ENCODE data around the gene HBM.
A peak's percentile ranks its signal among the peaks of the same experiment; 100 is the strongest.

The HBM gene

GRCh38 chr16:185691-186090 is 19.9 kb downstream of the HBM start:
- Histone ChIP-seq H4K20me1 (ENCODE audit: control insufficient read depth, insufficient read depth, low read depth, low read length) (no peaks in the 10 kb centered on the region), H3K4me2 (ENCODE audit: low read length) (no peak overlapping the region), H3F3A (ENCODE audit: control insufficient read depth, insufficient read depth) (peaks cover 11% of the 10 kb centered on the region), H3K36me3 (ENCODE audit: control insufficient read depth, low read length) (peaks cover 31% of the 10 kb centered on the region), H3K4me3 (ENCODE audit: low read length) (no peak overlapping the region), H3K9me3 (ENCODE audit: control insufficient read depth, insufficient read depth, low read length) (no peaks in the 10 kb centered on the region), H3K27ac (ENCODE audit: low read depth, low read length) (no peak overlapping the region), H3K27me3 (ENCODE audit: control insufficient read depth, low read length) (no peaks in the 10 kb centered on the region), H3K79me2 (ENCODE audit: control insufficient read depth, low read length) (no peaks in the 10 kb centered on the region), H3K4me1 (ENCODE audit: control insufficient read depth, low read length) (peaks cover 10% of the 10 kb centered on the region), H3K9me2 (replicated peaks; ENCODE audit: control insufficient read depth, low read length) (no peaks in the 10 kb centered on the region)
- no peak for TF ChIP-seq EZH2phosphoT487 (IDR thresholded peaks at IDR 0.05; ENCODE audit: borderline replicate concordance, low read length)

GRCh38 chr16:187330-187729 is 21.6 kb downstream of the HBM start:
- H3K4me2 ChIP-seq (ENCODE audit: low read length), result no peak overlapping the region
- no peak for TF ChIP-seq CTCF (IDR thresholded peaks at IDR 0.05; ENCODE audit: low read depth, low read length, poor library complexity, severe bottlenecking)
- H3K4me3 ChIP-seq (ENCODE audit: low read length), result no peak overlapping the region
- peaks cover 11% of the 10 kb centered on the region for H3F3A ChIP-seq (ENCODE audit: control insufficient read depth, insufficient read depth)
- H3K9me3 ChIP-seq (ENCODE audit: control insufficient read depth, insufficient read depth, low read length), result no peaks in the 10 kb centered on the region
- no peaks in the 10 kb centered on the region for H3K79me2 ChIP-seq (ENCODE audit: control insufficient read depth, low read length)
- H3K27ac ChIP-seq (ENCODE audit: low read depth, low read length), result no peak overlapping the region
- no peaks in the 10 kb centered on the region for H3K9me2 ChIP-seq (replicated peaks; ENCODE audit: control insufficient read depth, low read length)
- H3K27me3 ChIP-seq (ENCODE audit: control insufficient read depth, low read length), result no peaks in the 10 kb centered on the region
- no peaks in the 10 kb centered on the region for H3K4me1 ChIP-seq (ENCODE audit: control insufficient read depth, low read length)
- no peaks in the 10 kb centered on the region for H4K20me1 ChIP-seq (ENCODE audit: control insufficient read depth, insufficient read depth, low read depth, low read length)
- H3K36me3 ChIP-seq (ENCODE audit: control insufficient read depth, low read length), result peaks cover 45% of the 10 kb centered on the region

GRCh38 chr16:188674-189073 is 22.9 kb downstream of the HBM start:
- peak; percentile 57 for TF ChIP-seq CTCF (IDR thresholded peaks at IDR 0.05; ENCODE audit: low read depth, low read length, poor library complexity, severe bottlenecking)
- TF ChIP-seq EZH2phosphoT487 (IDR thresholded peaks at IDR 0.05; ENCODE audit: borderline replicate concordance, low read length), result no peak
- H3K36me3 ChIP-seq (ENCODE audit: control insufficient read depth, low read length), result peaks cover 57% of the 10 kb centered on the region
- H4K20me1 ChIP-seq (ENCODE audit: control insufficient read depth, insufficient read depth, low read depth, low read length), result no peaks in the 10 kb centered on the region

GRCh38 chr16:189604-190186 is 23.9 kb downstream of the HBM start:
- no peaks in the 10 kb centered on the region for H4K20me1 ChIP-seq (ENCODE audit: control insufficient read depth, insufficient read depth, low read depth, low read length)
- H3K27ac ChIP-seq (ENCODE audit: low read depth, low read length), result no peak overlapping the region

More at GRCh38 chr16:188674-189073, 22.9 kb downstream of the HBM start:
- no peak overlapping the region for H3K27ac ChIP-seq (ENCODE audit: low read depth, low read length)
- no peaks in the 10 kb centered on the region for H3K79me2 ChIP-seq (ENCODE audit: control insufficient read depth, low read length)
- no peaks in the 10 kb centered on the region for H3K9me3 ChIP-seq (ENCODE audit: control insufficient read depth, insufficient read depth, low read length)
- H3K4me3 ChIP-seq (ENCODE audit: low read length), result no peak overlapping the region
- no peaks in the 10 kb centered on the region for H3K4me1 ChIP-seq (ENCODE audit: control insufficient read depth, low read length)
- no peak overlapping the region for H3K4me2 ChIP-seq (ENCODE audit: low read length)
- H3K27me3 ChIP-seq (ENCODE audit: control insufficient read depth, low read length), result no peaks in the 10 kb centered on the region
- peaks cover 4% of the 10 kb centered on the region for H3F3A ChIP-seq (ENCODE audit: control insufficient read depth, insufficient read depth)
- no peaks in the 10 kb centered on the region for H3K9me2 ChIP-seq (replicated peaks; ENCODE audit: control insufficient read depth, low read length)

More at GRCh38 chr16:189604-190186, 23.9 kb downstream of the HBM start:
- Histone ChIP-seq H3K79me2 (ENCODE audit: control insufficient read depth, low read length) (no peaks in the 10 kb centered on the region), H3K4me2 (ENCODE audit: low read length) (no peak overlapping the region), H3K4me3 (ENCODE audit: low read length) (no peak overlapping the region), H3F3A (ENCODE audit: control insufficient read depth, insufficient read depth) (peaks cover 4% of the 10 kb centered on the region), H3K9me3 (ENCODE audit: control insufficient read depth, insufficient read depth, low read length) (no peaks in the 10 kb centered on the region), H3K9me2 (replicated peaks; ENCODE audit: control insufficient read depth, low read length) (no peaks in the 10 kb centered on the region), H3K36me3 (ENCODE audit: control insufficient read depth, low read length) (peaks cover 66% of the 10 kb centered on the region), H3K27me3 (ENCODE audit: control insufficient read depth, low read length) (no peaks in the 10 kb centered on the region), H3K4me1 (ENCODE audit: control insufficient read depth, low read length) (no peaks in the 10 kb centered on the region)
- TF ChIP-seq CTCF (IDR thresholded peaks at IDR 0.05; ENCODE audit: low read depth, low read length, poor library complexity, severe bottlenecking), result no peak
- no peak for TF ChIP-seq EZH2phosphoT487 (IDR thresholded peaks at IDR 0.05; ENCODE audit: borderline replicate concordance, low read length)
